Measurements from ENCODE around the gene DNMT3B.

DNA sequence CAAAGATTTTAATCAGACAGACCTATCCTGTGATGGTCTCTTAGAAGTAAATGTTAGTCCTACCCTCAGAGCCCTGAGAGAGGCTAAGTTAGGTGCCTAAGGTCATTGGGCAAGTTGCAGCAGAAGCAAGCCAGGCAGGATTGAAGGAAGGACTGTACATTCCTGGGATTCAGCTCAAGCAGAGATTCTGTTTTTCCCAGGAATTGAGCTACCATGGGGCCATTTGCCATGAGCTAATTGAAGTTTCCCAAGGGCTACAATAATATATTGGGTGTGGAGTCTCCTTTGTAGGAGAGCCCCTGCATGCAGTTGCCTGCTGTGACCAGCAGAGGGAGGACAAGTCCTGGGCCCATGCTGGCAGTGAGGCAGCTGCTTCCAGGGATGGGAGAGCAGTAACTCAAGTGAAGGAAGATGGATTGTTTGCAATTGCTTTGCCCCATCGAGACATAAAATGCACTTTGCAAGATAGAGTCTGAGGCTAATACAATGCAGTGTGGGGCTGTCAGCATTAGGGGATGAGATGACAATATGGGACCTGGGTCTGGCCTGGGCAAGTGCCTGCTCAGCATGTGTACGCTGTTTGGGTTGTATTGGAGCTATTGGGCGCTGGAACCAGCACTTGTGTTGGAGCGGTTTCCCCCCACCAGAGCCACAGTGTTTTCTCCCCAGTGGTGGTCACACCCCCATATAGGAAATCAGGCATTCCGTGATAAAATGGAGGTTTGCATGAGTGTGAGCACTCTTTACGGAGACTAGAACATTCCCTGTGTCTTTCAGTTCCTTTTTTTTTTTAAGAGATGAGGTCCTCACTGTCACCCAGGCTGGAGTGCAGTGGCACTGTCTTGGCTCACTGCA, 27.9 kb downstream of the DNMT3B start:
- TF ChIP-seq, protein P1, sequence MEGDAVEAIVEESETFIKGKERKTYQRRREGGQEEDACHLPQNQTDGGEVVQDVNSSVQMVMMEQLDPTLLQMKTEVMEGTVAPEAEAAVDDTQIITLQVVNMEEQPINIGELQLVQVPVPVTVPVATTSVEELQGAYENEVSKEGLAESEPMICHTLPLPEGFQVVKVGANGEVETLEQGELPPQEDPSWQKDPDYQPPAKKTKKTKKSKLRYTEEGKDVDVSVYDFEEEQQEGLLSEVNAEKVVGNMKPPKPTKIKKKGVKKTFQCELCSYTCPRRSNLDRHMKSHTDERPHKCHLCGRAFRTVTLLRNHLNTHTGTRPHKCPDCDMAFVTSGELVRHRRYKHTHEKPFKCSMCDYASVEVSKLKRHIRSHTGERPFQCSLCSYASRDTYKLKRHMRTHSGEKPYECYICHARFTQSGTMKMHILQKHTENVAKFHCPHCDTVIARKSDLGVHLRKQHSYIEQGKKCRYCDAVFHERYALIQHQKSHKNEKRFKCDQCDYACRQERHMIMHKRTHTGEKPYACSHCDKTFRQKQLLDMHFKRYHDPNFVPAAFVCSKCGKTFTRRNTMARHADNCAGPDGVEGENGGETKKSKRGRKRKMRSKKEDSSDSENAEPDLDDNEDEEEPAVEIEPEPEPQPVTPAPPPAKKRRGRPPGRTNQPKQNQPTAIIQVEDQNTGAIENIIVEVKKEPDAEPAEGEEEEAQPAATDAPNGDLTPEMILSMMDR (IDR thresholded peaks at IDR 0.05) = peak; percentile 99
- TF ChIP-seq SIN3A (IDR thresholded peaks at IDR 0.05; ENCODE audit: borderline replicate concordance, insufficient read depth, low read depth, low read length) = no peak
- no peak for TF ChIP-seq POLR2AphosphoS5 (IDR thresholded peaks at IDR 0.05; ENCODE audit: low read depth, low read length)
- no peak for TF ChIP-seq TCF7L2 (IDR thresholded peaks at IDR 0.05; ENCODE audit: low read depth, low read length)
